Testis (tissue), 2 donors: Measurements from ENCODE around the gene CACNA1C.

Source experiments
- CTCF ChIP-seq, 3 experiments: fragments of 450-650 bp in 2 of 3; fragments of 200-600 bp in 1 of 3; sonication (generic) in 1 of 3; IDR thresholded peaks; one replicate each; pipeline ENCODE4 v1.5.1; 2016 to 2019; ENCODE audit warnings: antibody characterized with exemption in 3 of 3, mild to moderate bottlenecking in 2 of 3, moderate library complexity in 1 of 3
- POLR2A ChIP-seq: fragments of 450-650 bp; IDR thresholded peaks from one replicate; pipeline ENCODE4 v1.6.1; 2017; ENCODE audit warnings: antibody characterized with exemption, mild to moderate bottlenecking, moderate library complexity

GRCh38 chr12:2413301-2413700 is 360.5 kb downstream of the CACNA1C start:
- TF ChIP-seq POLR2A (no peak), CTCF (IDR thresholded peaks at IDR 0.05) (no peak)
